ENCODE results near the gene BMP5.

The BMP5 gene

DNA sequence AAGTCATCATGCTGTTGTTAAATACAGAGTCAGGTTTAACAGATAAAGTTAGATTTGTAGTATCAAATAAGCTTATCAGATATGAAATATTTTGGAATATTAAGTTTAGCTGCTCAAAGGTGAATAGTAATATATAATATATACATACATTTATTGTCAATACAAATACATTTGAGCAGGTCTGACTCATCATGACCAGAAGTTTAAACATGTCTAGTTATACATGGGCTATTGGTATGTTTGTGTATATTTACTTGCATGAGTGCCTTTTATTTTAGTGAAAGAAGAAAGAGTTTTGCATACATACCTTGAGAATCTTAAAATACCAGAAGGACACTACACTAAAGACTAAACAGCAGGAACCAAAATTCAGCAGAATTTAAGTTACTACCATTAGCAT is 76.8 kb downstream of the BMP5 start:
- no peak for DNase-seq

DNA sequence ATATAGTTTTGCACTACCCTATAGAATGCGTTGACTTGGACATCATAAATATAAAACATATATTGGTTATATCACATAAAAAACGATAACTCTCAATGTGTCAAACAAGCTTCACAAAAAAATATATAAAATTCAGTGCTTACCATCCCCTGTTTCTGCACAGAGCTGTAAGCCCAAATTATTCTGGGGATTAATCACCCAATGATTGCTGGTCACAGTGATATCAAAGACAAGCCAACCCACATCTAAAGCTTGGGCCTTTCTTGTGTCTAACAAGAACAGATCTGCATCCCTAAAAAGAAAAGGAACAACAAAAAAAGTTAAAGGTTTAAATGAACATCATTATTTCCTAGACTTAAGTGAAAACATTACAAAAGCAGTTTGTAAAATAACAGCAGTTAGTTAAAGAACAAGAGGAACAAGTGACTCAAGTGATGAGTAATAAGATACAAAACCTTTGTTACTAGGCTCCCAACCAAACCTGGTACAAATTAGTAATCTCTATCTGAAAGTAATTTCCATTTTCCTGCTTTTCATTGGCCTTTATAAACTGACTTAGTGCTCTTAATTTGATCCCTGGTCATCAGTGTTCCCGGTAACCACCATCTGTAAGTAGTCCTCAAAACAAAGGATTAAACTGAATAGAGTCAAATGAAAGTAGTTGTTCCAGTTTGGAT is 81.1 kb downstream of the BMP5 start:
- DNase-seq = no peak

DNA sequence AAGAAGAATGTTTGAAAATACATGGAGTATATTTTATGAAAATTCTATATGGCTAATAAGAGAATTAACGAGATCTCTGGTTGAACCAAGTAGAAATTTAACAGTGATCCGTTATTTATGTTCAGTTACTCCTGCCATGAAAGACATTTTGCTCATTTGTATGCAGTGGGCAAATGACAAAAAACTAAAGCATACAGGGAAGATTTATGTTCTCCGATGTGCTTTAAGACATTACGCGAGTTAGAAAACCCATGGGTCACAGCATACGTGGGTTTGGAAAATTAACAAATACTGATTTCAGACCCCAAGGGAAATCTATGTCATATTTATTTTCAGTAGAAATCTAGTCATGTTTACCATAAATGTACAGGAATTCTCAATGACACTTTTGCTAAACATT is 90.1 kb downstream of the BMP5 start:
- DNase-seq = no peak

DNA sequence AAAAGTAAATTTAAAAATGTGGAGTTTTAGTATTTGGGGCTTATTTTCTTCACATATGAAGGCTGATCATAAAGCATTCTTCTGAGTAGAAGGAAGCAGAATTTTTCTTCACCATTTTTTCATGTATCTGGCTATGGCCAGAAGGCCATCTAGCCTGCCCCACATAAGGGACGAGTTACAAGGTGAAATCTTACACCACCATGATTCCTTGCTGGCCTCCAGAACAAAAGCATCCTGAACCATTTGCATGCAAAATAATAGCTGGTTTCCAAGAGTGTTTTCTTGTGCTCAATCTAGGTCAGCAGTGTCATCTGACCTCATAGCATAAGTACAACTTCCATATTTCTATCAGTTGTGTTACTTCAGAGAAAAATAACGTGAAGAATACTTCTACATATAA is 93.1 kb downstream of the BMP5 start:
- DNase-seq = no peak

DNA sequence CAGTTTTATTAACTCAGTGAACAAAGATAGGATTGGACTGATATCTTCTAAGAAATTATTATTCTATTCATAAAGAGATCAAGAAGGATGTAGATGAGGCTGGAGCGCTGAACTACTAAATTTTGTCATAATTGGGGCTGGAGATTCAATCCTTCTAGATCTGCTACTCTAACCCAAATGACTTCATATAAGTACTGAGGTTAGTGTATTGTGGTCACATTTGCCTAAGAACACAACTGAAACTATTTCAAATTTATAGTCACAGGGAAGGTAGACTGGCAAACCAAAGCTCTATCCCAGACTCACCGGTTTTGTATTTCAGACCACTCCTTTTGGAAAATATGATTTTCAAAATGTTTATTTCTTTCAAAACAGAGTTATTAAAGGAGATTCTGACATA is 96.7 kb downstream of the BMP5 start:
- no peak for DNase-seq

DNA sequence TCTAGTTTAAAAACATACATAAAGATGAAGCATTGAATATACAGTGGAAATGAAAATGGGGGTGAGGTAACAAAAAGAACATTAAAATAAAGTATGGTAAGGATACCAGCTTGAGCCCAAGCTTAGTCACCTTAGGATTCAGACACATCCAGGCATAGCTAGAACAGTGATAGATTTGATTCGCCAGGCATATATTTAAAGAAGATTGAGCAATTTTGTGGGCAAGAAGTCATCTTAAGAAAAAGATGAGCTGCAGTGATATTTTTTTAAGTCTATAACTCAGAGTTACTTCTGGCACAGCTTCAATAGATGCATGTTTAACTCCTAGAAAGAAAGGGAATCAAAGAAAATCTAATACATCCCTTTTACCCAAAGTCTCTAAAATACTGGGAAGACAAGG is 97.9 kb downstream of the BMP5 start:
- no peak for DNase-seq

DNA sequence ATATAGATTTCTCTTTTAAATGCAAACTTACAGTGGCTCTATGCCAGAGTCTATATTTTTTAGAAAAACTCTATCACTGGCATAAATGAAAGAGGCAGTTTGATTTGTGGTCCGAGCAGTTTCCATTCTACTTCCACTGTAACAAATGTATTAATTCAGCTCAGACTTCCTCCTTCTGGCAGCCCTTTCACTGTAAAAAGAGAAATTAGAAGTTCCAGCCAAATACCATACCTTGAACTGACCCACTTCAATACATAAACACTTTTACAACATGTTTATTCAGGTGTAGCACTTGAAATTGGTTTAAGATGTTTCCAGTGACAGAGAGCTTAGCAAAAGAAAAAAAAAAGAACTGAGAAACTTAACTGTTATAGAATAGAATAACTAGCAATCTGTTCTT is 99.3 kb downstream of the BMP5 start:
- DNase-seq = no peak

DNA sequence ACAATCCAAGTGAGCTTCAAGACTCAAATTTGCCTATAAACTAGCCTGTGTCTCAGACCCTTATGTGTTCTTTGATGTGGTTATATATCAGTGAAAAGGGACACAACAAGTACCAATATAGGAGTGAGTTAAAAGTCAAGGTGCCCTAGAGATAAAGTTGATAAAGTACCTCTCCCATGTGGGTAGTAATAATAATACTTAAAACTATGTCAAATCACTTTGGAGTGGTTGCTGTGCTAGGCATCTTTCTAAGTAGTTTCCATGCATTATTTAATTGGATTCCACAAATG is 100.4 kb downstream of the BMP5 start:
- DNase-seq = no peak

DNA sequence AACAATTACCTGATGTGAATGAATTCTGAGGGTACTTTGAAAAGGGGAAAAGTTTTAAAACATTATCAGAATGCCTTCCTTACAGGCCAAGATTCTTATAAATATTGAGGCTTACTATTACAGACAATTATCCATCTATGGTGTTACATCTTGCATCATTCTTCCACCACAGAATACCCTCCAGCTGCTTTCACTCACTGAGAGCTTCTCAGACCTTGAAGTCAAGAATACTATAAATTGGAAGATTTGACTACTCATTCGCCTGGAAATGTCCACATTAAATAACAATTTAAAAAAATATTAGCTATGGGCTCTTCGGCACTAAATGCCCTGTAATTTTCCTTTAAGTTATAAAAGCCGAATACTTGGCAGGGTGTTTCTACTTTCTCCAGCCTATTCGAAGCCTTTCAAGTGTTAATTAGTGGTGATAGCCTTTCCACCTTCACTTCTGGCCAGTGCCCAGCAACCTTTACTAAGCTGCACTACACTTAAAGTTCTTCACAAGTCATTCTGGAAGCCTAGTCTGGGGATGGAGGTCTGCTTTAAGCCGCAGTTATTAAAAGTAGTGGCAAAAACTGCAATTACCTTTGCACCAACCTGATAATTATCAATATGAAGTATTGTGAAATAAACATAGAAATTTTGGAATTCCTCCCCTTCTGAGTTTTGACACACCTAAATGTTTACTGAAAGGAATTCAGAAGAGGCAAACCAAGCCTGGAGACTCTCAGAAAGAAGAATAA is 100.9 kb downstream of the BMP5 start:
- no peak for DNase-seq

DNA sequence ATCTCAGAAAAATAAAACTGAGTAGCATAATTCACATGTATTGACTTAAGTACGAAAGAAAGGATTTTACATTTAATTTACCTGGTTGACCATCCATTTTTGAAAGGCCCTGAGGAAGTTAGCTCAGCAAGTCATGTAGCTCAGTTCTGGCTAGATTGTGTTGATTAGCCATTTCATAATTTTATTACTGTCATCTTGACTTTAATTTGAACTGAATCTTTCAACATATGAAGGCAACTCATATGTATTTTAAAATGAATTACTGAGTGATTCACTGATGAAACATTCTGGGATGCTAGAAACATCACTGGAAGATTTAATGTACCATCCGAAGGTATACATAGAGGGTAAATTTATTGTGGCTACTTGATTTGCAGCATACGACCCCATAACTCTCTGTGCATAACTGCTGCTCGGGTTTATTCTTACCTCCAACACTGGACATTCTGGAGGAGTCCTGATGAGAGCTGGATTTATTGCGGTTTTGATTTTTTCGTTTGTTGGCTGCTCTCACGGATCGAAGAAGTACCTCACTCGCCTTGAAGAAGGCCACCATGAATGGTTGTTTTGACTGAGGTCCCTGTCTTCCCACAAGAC is 101.7 kb downstream of the BMP5 start:
- DNase-seq = no peak

DNA sequence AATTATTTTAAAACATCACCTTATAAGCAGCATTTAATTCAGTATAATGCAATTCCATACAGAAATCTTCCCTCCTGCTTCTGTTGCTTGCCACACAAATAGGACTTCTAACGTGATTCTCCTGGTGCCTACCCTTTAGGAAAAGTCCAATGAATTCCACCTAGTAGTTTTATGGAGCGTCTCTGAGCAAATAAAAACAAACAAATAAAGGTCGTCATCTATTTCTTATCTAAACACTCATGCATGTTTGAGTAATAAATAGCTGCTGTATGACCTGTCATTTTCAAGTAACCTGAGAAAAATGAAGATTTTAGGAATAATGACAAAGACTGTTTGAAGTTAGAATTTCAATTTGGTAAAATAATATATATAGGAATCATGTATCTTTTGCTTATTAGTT is 102.7 kb downstream of the BMP5 start:
- no peak for DNase-seq

DNA sequence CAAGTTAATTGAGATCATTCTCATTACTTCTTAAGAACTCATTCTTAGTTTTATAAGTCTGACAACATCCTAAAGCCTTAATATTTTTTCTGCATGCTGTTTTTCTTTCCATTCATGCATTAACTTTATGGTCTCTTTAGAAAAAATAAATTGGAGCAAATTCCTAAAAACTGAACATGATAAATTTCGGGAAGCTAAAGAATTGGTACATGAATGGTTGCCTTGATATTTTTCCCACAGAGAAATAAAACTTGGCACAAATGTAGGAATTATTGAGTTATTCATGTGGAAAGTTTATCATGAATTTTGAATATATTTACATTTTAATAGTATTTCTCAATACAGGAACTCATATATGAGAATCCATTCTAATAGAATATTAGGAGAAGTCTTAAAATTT is 115.9 kb downstream of the BMP5 start:
- DNase-seq = no peak

DNA sequence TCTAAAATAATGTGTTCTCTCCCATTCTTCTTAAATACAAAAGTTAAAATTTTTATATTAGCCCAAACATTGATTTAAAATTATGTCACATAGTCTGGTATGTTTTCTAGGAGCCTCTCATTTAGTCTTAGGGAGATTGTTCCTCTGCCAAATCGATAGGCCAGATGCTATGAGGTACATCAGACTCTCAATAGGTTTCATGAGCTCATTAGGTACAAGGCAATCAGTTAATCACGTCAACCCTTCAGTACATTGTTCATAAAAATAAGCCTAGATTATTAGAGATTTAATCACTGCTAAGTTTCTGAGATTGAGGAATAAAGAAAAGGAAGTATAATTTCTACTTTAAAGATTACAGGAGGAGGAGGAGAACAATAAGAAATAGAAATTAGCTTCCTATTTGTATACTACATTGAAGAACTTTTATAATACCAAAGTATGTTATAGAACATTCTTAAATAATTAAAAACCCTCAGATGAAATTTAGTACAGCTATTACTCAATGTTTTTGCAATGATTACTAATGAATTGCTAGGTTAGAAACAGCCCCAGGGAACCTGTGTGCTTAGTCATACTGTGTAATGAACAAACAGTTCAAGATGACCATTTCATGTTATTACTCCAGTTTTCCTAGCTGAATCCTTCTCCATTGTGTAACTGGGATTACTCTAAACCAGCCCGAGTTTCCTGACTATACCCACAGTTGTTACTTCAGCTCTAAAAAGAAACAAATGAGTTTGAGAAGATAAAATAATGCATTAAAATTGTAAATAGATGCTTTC is 117.0 kb downstream of the BMP5 start:
- no peak for DNase-seq

DNA sequence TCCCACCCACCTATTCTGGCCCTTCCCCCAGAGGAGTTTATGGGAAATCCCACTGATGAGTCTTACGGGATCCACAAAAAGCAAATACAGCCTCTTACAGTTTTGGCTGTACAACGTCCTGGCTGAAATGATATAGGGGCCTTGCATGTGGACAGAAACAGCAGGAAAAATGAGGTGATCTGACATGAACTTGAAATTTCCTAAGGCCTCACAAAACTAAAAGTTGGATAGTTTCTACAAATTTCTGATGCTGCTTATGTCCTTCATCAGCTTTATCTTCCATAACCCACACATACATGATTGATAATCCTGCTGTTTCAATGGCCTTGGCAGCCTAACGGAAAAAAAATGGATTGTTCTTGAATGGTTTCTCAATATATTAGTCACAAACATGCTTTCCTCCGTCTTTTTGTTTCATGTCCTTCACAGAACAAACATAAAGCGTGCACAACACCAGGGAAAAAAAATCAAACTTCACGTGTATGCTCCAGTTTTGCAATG is 118.8 kb downstream of the BMP5 start:
- DNase-seq = no peak

DNA sequence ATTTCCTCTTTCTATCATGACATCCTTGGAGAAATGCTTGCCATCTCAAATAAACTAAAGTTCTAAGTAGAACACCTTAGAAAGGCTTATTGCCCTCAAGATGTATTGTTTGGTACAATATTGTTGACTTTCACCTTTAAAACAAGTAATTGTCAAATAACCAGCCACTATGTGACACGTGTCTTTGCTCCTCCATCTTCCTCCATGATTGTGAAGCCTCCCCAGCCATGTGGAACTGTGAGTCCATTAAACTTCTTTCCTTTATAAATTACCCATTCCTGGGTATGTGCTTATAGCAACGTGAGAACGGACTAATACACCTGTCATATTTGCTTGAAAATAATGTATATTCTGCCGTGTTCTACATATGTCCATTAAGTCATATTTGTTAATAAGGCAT is 126.5 kb downstream of the BMP5 start:
- DNase-seq = no peak

DNA sequence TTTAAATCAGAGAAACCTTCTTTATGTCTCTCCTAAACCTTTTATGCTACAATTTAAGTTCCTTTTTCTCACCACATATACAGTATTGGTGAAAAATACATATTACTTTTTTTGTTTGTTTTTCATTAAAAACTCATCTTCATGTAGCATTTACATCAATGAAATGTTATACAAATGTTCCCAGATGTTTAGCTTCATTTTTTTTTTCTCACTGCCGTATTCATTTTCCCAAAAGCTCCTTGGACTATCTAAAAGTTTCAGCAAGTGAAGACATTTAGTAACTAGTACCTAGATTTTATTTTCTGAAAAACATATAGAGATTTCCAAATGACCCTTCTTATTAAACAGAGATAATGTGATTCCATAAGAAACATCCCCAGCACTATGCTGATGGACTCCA is 128.9 kb downstream of the BMP5 start:
- no peak for DNase-seq

DNA sequence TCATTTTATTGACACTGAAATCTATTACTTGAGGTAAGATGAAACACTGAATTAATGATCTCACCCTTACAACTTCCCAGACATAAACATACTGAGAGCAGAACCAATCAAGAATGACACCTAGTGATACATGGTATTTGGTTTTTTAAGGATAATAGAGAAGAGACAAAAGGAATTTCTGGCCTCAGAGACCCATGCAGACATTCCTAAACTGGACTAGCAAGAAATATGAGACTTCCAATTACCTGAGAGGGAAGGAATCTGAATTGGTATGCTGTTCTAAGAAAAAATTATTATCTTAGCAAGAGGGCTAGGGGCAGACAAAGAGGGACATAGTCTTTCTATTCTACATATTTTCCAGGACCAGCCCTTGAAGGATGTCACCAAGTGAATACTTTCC is 141.1 kb downstream of the BMP5 start:
- no peak for DNase-seq

DNA sequence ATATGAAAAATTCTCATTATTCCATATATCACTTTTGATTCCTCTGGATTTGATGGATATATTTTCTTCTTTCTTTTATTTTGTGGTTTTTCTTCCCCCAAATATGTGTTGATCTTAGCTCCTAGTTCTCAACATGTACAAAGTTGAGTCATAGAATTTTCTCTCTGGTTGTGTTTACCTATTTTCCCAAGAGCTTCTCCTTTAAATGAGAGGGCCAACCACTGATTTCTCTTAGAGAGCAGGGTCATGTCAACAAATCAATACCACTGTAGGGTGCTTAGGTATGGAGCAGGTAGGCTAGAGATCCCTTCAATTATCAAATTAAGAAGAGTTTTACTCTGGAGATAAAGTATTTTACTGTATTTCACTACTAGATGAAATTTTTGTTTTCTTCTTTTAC is 145.7 kb downstream of the BMP5 start:
- DNase-seq = no peak

DNA sequence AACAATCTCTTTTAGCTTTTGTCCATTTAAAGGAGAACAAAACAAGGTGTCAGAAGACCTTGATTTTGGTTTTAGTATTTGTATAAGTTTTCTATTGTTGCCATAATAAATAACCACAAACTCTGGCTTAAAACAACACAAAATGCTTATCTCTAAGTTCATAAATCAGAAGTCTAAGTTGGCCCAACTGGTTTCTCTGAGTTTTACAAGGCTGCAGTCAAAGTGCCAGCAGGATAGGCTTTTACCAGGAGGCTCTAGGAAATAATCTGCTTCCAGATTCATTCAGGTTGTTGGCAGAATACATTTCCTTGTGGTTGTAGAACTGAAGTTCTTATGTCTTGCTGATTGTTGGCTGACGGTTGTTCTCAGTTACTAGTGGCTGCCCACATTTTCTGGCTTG is 149.2 kb downstream of the BMP5 start:
- DNase-seq = no peak

DNA sequence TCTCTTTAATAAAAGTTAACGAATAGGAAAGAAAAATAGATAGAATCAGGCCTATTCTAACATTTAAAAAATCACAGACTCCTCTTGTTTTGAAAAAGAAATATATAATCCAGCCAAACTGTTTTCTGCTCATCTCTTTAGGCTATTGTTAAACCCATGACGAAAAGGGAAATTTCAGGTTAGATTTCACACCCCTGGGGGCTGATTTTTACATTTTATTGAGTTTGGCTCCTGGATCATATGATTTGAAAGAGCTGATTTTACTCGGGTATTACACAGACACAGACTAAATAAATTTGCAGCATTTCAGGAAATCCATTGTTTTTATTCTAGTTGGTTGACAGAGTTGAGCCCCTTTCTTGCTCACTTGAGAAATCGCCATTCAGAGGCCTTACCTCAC is 160.6 kb downstream of the BMP5 start:
- DNase-seq = no peak

DNA sequence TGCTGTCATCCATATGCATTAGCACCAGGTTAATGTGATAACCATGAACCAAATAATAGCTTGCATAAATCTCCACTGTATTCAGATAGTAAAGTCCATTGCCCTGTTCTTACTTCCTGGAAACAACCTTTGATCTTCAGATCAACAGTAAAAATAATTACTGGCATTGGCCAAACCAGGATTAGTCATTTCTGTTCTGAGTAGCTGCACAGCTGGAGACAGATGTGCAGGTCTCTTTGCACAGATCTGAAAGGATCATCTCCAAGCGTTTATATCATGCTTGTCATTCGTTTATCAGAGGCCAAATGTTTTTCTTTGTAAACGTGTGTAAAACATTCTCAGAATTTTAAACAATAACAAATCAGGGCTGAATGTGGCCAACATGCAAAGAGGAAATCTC is 162.0 kb downstream of the BMP5 start:
- DNase-seq = no peak

DNA sequence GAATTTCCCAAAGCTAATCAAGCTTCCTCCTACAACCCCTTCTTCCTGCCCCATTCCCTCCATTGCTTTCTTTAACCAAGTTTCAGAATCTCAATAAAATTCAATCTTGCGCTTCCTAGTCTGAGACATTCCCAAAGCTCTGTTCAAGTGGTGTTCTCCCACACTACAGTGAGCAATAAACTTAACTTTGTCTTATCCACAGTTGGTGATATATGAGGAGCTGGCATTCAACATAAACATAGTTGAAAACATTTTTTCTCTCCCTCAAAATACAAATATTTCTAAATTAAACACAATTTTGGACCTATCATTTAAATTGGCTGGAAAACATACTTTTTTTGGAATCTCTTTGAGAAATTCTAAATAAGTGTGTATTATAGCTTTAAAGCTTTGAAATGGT is 166.7 kb downstream of the BMP5 start:
- no peak for DNase-seq
